Measurements from ENCODE around the gene PRSS21.

The PRSS21 gene

GRCh38 chr16:2779978-2780898, 36.8 kb upstream of the PRSS21 start:
- DNase-seq (ENCODE audit: low read depth): no peak

- DNase-seq (ENCODE audit: low read depth): no peak
Observed at GRCh38 chr16:2782583-2783351, 34.3 kb upstream of the PRSS21 start.

- no peak for DNase-seq (ENCODE audit: low read depth)
Observed at GRCh38 chr16:2783581-2784357, 33.3 kb upstream of the PRSS21 start.

- DNase-seq (ENCODE audit: low read depth): no peak
Observed at GRCh38 chr16:2784358-2785100, 32.5 kb upstream of the PRSS21 start.

- no peak for DNase-seq (ENCODE audit: low read depth)
Observed at GRCh38 chr16:2785101-2785991, 31.7 kb upstream of the PRSS21 start.

- DNase-seq (ENCODE audit: low read depth): no peak
Observed at GRCh38 chr16:2786061-2786825, 30.8 kb upstream of the PRSS21 start.

GRCh38 chr16:2786826-2787151, 30.2 kb upstream of the PRSS21 start:
- no peak for DNase-seq (ENCODE audit: low read depth)

- no peak for DNase-seq (ENCODE audit: low read depth)
Observed at GRCh38 chr16:2787406-2787805, 29.6 kb upstream of the PRSS21 start, which contains the start of gene PRSS33. TSS of gene PRSS33 (minus strand) at chr16:2787560. CDS start at chr16:2786547, 1,013 bp downstream.

- no peak for DNase-seq (ENCODE audit: low read depth)
Observed at GRCh38 chr16:2787961-2788360, 29.1 kb upstream of the PRSS21 start.

- no peak for DNase-seq (ENCODE audit: low read depth)
Observed at GRCh38 chr16:2790631-2791030, 26.4 kb upstream of the PRSS21 start.

- DNase-seq (ENCODE audit: low read depth): no peak
Observed at GRCh38 chr16:2791174-2791573, 25.9 kb upstream of the PRSS21 start.

GRCh38 chr16:2792940-2793339, 24.1 kb upstream of the PRSS21 start:
- no peak for DNase-seq (ENCODE audit: low read depth)

GRCh38 chr16:2795395-2796143, 21.5 kb upstream of the PRSS21 start:
- DNase-seq (ENCODE audit: low read depth): no peak

GRCh38 chr16:2798723-2799204, 18.3 kb upstream of the PRSS21 start:
- DNase-seq (ENCODE audit: low read depth): no peak

- no peak for DNase-seq (ENCODE audit: low read depth)
Observed at GRCh38 chr16:2799205-2799858, 17.7 kb upstream of the PRSS21 start.

- no peak for DNase-seq (ENCODE audit: low read depth)
Observed at GRCh38 chr16:2799859-2800226, 17.2 kb upstream of the PRSS21 start.

- DNase-seq (ENCODE audit: low read depth): no peak
Observed at GRCh38 chr16:2803545-2804195, 13.4 kb upstream of the PRSS21 start.

GRCh38 chr16:2804728-2805127, 12.3 kb upstream of the PRSS21 start:
- no peak for DNase-seq (ENCODE audit: low read depth)

Measured in ELR (cell line).